ENCODE data around the gene HCFC1. TPM values are rescaled to one million over a fixed set of nuclear protein-coding genes. Genes with fewer than 3 reads are reported as not detected.
"Not testable (repeated sequence)": the region's sequence is repeated elsewhere in the genome, so short reads cannot be mapped to it uniquely, and the experiment has no call there.

HCFC1 gene
- polyA plus RNA-seq, 1 donor from 2014 or later = 12.2 TPM

DNA sequence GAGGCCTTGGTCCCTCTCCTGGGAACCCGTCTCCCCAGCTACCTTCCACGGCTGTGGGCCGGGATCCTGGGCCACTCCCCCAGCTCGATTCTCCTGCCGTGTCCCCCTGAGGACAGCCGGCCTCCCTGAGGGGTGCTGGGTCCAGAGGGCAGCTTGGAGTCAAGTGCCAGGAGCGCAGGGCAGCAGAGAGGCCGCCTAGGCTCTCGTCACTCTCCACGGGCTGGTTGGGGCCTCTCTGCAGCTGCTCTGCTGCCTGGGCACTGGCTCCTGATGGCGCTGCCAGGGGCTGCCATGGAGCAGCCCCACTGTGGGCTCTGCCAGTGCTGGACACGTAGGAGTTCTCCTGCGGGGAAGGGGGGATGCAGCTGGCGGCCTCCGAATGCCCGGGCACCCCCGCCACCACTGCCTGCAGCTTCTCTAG, 41.4 kb upstream of the HCFC1 start:
- H3K27ac Mint-ChIP-seq = no peak overlapping the region
- H3K36me3 Mint-ChIP-seq = no peaks in the 10 kb centered on the region
- H3K27me3 Mint-ChIP-seq = peaks cover 8% of the 10 kb centered on the region
- no peak overlapping the region for H3K4me3 Mint-ChIP-seq
- no peaks in the 10 kb centered on the region for H3K9me3 Mint-ChIP-seq
- peaks cover 6 to 12% (median 6%) of the 10 kb centered on the region in 3 donors for H3K4me1 Mint-ChIP-seq

DNA sequence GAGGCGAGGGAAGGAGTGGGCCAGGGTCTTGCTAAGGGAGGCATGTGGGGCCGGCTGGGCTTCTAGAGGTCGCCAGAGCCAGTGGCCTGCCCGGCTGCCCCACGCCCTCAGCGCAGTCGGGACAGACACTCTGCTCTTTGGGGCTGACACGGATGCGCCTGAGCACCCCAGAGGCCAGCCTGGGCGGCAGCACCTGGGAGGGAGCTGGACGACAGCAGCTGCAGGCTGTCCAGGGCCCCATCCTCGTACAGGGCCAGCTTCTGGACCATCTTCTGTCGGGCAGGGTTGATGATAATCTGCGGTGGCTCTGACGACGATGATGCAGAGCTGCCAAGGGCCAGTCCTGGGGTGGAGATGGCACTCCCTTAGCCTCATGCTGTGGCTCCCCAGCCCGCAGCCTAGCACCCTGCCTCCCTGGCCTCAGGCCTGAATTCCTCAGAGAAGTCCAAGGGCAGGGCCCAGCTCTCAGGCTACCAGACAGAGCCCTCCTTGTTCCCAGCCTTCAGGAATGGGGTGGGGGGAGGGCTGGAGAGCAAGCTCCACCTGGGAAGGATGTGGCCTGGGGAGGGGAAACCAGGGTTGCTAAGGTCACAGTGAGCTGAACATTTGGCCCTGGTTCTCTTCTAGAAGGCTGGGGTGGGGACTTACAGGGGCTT, 40.8 kb upstream of the HCFC1 start:
- Mint-ChIP-seq H3K27ac (peak overlapping the region in 1 of 3 donors; percentile 69), H3K9me3 (no peaks in the 10 kb centered on the region), H3K36me3 (no peaks in the 10 kb centered on the region)

DNA sequence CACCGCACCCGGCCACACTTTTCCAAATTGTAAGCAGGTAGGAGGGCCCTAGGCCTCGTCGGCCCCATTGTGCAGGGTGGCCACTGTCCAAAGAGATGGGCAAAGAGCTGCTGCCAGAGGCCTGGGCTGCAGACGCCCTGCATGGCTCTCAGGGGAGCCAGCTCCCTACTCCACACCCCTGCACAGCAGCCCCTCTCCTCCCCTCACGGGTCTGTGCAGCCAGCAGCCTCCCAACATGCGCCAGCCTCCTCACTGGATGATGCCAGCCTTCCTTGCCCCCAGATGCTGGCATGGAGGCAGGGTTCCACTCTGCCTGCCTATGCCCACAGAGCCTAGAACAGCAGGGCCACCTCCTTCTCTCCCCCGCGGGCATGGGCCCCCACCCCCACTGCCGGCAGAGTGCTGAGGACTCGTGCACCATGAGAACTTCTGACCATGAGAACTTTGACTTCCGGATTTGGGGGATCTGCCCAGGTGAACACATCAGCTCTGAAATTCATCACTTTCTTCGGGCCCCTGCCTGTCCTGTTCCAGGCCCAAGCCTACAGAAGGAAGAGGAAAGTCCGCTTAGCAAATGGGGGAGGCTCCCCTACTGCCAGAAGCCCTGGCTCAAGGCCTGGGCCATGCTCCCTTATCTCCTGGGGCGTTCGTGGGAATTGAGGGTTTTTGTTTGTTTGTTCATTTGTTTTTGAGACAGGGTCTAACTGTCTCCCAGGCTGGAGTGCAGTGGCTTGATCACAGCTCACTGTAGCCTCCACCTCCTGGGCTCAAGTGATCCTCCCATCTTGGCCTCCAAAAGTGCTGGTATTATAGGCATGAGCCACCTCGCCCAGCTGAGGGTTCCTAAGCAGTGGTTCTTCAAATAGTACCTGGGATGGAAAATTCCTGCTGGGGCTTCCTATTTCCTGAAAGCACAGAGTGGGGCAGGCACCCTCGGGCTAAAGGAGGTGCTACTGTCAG, 40.0 kb upstream of the HCFC1 start:
- Mint-ChIP-seq H3K36me3 (no peaks in the 10 kb centered on the region), H3K4me1 (peaks cover 15 to 19% (median 17%) of the 10 kb centered on the region in 3 donors), H3K9me3 (no peaks in the 10 kb centered on the region), H3K27ac (peak overlapping the region in 2 of 3 donors; percentile 33 to 69), H3K27me3 (peaks cover 10% of the 10 kb centered on the region), H3K4me3 (peak overlapping the region in 1 of 4 donors; percentile 45)

More for the DNA sequence above, 40.8 kb upstream of the HCFC1 start:
- Mint-ChIP-seq H3K4me1 (peaks cover 11 to 17% (median 11%) of the 10 kb centered on the region in 3 donors), H3K4me3 (no peak overlapping the region), H3K27me3 (peaks cover 8% of the 10 kb centered on the region)

DNA sequence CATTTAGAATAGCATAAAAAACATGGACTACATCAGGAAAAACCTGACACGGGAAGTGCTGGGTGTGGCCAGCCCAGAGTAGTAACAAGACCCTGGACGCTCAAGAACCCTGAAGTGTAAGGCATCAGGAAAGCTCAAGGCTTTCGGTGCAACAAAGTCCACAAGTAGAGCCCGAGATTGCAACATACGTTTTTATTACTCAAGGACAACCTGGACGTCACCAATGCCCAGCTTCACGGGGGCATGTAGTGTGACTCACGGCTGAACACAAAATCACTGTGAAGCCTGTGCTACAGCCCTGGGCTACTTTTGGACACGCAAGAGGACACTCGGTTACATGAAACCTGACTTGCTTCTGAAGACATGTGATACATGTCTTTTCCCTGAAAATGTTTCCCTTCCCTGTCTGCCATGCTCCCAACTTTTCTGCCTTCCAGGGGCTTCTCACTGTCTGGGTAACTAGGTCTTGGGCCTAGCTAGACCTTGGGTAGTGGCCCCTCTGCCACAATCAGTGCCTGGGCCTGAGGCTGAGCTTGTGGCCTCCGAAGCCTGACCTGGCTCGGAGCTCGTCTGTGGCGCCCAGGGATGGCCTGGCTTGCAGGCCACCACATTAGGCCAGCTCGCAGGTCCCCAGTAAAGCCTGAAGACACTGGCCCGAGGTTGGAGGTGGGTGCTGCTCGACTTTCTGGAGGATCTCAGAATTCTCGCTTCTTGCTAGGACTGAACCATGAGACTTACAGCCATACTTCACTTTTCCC, 38.9 kb upstream of the HCFC1 start:
- Mint-ChIP-seq H3K4me3 (no peak overlapping the region), H3K27me3 (peaks cover 12% of the 10 kb centered on the region)

DNA sequence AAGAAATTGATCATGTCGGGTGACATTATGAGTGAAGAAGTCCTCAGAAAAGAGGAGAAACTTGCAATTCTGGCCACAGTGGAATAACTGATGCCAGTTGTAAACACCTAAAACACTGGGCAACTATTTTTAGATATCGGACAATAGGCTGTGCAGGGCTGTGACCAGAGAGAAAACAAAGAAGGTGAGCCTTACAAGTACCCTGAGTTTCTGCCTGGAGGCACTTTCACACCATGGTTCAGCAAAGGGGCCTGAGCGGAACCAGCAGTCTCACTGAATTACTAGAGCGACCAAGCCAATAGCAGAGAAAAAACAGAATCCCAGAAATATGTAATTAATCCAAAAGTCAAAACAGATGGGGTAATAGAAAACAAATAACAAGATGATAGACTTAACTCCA, 36.9 kb upstream of the HCFC1 start:
- H3K36me3 Mint-ChIP-seq = no peaks in the 10 kb centered on the region
- peaks cover 24 to 30% (median 26%) of the 10 kb centered on the region in 3 donors for H3K4me1 Mint-ChIP-seq
- H3K4me3 Mint-ChIP-seq = peak overlapping the region in 3 of 4 donors; percentile 48 to 84 (median 55)
- H3K9me3 Mint-ChIP-seq = no peaks in the 10 kb centered on the region
- peaks cover 12% of the 10 kb centered on the region for H3K27me3 Mint-ChIP-seq
- peak overlapping the region; percentile 43 to 96 (median 67) for H3K27ac Mint-ChIP-seq

More for the DNA sequence above, 38.9 kb upstream of the HCFC1 start:
- no peak overlapping the region for H3K27ac Mint-ChIP-seq
- no peaks in the 10 kb centered on the region for H3K9me3 Mint-ChIP-seq
- H3K4me1 Mint-ChIP-seq = peaks cover 19 to 23% (median 21%) of the 10 kb centered on the region in 3 donors
- no peaks in the 10 kb centered on the region for H3K36me3 Mint-ChIP-seq

DNA sequence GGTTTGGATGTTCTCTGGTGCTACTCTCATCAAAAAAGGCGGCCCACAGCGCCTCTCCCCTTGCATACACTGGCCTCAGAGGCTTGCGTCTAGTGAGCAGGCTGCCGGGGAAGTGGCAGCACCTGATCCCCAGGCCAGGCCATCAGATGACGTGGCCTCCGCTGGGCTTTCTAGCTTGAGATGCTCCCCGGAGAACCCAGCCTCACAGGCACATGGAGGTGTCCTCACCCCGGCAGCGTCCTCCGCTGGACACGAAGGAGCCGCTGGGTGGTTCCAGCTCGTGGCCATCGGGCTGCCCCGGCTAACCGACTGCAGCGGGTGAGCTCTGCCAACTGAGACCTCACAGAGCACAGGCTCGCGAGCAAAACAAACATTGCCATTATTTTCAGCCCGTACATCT, 35.3 kb upstream of the HCFC1 start:
- no peaks in the 10 kb centered on the region for H3K36me3 Mint-ChIP-seq
- H3K9me3 Mint-ChIP-seq = no peaks in the 10 kb centered on the region
- H3K27me3 Mint-ChIP-seq = peaks cover 10% of the 10 kb centered on the region
- H3K4me1 Mint-ChIP-seq = peaks cover 29 to 36% (median 32%) of the 10 kb centered on the region in 3 donors
- peak overlapping the region in 1 of 3 donors; percentile 31 for H3K27ac Mint-ChIP-seq
- H3K4me3 Mint-ChIP-seq = peak overlapping the region in 2 of 4 donors; percentile 55 to 79

DNA sequence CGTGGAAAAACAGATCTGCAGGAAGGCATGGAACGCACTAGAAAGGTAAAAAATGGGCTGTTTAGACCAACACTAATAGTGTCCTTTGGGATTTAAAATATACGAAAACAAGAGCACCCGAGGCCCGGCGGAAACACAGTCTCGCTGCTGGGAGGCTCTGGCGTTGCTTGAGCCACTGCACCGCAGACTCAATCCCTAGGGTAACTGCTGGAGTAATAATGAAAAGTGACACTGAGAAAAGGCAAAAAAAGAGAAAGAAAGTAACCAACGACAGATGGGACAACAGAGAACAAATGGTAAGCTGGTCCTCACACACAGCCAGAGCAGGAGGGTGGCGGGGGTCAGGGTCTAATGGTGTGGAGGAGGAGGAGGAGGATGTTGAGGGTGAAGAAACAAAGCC, 32.7 kb upstream of the HCFC1 start:
- Mint-ChIP-seq H3K4me3 (peak overlapping the region; percentile 18 to 88 (median 80)), H3K4me1 (peaks cover 32 to 39% (median 32%) of the 10 kb centered on the region in 3 donors), H3K27ac (peak overlapping the region; percentile 12 to 88 (median 72)), H3K9me3 (no peaks in the 10 kb centered on the region), H3K36me3 (peaks cover 3% of the 10 kb centered on the region), H3K27me3 (peaks cover 8% of the 10 kb centered on the region)

DNA sequence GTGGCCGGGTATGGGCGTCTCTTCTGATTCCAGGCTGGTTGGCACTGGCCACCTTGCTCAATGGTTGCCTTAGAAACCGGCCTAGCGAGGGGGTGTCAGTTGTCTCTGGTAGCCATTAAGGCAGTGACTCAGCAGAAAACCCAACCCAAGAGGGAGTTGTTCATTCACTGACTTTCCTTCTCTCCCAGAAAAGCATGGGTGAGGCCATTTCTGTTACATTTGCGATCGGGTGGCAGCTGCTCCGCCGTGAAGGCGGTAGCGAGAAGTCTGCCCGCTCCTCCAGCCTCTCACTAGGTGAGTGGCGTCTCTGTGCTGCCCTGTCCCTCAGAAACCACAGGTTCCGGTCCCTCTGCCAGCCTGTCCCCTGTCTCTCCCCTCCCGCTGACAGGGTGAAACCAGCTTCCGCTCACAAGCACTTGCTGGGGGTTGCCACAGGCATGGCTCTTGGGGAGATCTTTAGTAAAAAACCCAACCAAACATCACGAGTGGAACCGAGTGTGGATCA, 30.6 kb upstream of the HCFC1 start:
- Mint-ChIP-seq H3K27ac (peak overlapping the region; percentile 81 to 94 (median 92)), H3K4me3 (peak overlapping the region; percentile 61 to 82 (median 75)), H3K4me1 (peaks cover 19 to 27% (median 20%) of the 10 kb centered on the region in 3 donors), H3K27me3 (peaks cover 7% of the 10 kb centered on the region), H3K36me3 (peaks cover 5% of the 10 kb centered on the region), H3K9me3 (no peaks in the 10 kb centered on the region)

DNA sequence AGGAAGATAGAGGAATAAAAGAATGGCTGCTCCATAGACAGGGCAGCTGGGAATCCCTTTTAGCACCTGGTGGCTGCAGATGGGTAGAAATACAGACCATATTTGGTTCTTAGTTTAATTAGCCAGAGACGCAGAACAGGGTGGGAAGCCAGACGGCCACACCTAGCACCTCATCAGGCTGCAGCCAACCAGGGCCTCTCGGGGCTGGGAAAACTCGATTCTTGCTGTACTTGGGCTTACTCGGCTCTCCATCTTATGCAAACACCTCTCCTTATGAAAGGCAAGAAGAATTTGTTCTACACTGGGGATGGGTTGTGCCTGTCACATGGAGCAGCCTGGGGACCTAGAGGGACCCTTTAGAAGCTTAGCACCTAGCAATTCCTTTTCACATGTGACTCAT, 28.4 kb upstream of the HCFC1 start:
- Mint-ChIP-seq H3K4me1 (peaks cover 11 to 19% (median 19%) of the 10 kb centered on the region in 3 donors), H3K27me3 (peaks cover 3% of the 10 kb centered on the region), H3K27ac (no peak overlapping the region), H3K36me3 (peaks cover 5% of the 10 kb centered on the region), H3K4me3 (no peak overlapping the region), H3K9me3 (no peaks in the 10 kb centered on the region)

DNA sequence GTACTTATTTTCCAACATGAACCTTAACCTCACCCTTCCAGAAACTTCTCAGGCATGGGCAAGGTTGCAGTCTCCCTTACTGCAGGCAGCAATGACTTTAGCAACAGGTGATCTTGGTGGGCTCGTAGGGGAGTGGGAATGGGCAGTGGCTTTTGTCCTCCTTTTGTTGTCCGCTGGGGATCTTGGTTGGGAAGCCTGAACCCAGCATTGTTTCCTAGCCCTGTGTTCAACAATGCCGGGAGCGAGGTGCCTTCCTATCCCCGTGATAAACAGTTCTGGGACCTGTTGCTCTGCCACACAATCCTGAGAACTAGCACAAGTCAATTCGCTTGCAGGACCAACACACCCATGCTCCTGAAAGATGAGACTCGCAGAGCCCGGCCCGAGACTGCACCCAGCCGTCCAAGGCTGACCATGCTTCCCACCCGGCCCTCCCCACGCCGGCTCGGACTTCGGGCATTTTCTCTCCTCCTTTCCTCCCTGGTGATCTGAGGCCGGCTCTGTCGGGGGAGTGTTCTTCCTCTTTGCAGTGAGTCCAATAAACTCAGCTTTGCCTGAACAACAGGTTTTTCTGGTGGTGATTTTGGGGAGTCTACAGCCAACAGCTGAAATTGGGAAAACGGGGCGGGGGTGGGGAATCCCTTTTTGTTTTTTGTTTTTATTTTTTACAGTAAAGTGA, 27.9 kb upstream of the HCFC1 start:
- Mint-ChIP-seq H3K4me3 (no peak overlapping the region), H3K36me3 (peaks cover 5% of the 10 kb centered on the region), H3K4me1 (peaks cover 8 to 17% (median 17%) of the 10 kb centered on the region in 3 donors), H3K27me3 (peaks cover 3% of the 10 kb centered on the region), H3K27ac (no peak overlapping the region), H3K9me3 (no peaks in the 10 kb centered on the region)

DNA sequence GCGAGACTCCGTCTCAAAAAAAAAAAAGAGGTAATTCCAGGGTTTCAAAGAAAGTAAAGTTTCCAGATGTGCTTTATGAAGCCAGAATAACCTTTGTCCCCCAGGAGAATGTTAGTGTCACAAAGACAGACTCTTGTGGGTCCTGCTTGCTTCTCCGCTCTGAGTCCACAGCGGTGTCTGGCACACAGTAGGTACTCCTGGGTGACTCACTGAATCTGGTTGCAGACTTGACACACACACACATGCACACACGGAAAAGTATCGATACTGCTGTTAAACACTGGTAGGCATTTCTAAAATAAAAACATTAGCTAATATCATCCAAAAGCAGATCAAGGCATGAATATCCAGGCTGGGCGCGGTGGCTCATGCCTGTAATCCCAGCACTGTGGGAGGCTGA, 23.9 kb upstream of the HCFC1 start:
- Mint-ChIP-seq H3K4me3 (no peak overlapping the region), H3K27ac (no peak overlapping the region), H3K27me3 (peaks cover 3% of the 10 kb centered on the region), H3K36me3 (peaks cover 2% of the 10 kb centered on the region), H3K9me3 (peaks cover 0 to 2% (median 0%) of the 10 kb centered on the region in 3 donors), H3K4me1 (peaks cover 0 to 2% (median 0%) of the 10 kb centered on the region in 3 donors)

DNA sequence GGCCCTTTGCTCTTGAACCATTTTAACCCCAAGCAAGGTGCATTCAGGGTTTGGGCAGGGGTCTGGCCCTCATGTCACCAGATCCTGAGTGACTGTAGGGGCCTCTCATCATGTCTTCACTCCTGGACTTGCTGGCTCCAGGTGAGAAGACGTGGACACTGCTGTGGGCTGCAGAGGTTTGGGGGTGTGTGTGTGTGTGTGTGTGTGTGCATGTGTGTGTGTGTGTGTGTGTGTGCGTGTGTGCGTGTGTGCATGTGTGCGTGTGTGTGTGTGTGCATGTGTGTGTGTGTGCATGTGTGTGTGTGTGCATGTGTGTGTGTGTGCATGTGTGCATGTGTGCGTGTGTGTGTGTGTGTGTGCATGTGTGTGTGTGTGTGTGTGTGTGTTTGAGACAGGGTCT, 22.8 kb upstream of the HCFC1 start:
- not testable (repeated sequence) for H3K4me1 Mint-ChIP-seq, H3K36me3 Mint-ChIP-seq, H3K9me3 Mint-ChIP-seq, H3K27ac Mint-ChIP-seq, H3K27me3 Mint-ChIP-seq, H3K4me3 Mint-ChIP-seq

DNA sequence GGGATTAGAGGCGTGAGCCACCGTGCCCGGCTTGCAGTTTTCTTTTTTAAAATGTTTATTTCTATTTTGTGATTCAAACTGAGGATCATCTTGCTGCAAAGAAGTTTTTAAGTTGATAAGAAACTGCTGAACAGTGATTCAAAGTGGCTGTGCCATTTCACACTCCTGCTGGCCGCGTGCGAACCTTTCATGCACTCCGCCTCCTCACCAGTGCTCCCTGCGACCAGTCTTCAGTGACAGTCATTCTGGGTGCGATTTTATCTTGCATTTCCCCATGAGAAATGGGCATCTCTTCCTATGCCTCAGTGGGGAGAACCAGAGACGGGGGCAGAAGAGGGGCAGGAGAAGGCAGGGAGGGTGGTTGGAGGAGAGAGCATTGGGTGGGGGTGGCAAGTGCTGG, 22.4 kb upstream of the HCFC1 start:
- Mint-ChIP-seq H3K4me3 (no peak overlapping the region), H3K36me3 (peaks cover under 1% of the 10 kb centered on the region), H3K4me1 (peaks cover 0 to 2% (median 0%) of the 10 kb centered on the region in 3 donors), H3K9me3 (peaks cover 0 to 2% (median 0%) of the 10 kb centered on the region in 3 donors), H3K27me3 (peaks cover 3% of the 10 kb centered on the region), H3K27ac (no peak overlapping the region)

DNA sequence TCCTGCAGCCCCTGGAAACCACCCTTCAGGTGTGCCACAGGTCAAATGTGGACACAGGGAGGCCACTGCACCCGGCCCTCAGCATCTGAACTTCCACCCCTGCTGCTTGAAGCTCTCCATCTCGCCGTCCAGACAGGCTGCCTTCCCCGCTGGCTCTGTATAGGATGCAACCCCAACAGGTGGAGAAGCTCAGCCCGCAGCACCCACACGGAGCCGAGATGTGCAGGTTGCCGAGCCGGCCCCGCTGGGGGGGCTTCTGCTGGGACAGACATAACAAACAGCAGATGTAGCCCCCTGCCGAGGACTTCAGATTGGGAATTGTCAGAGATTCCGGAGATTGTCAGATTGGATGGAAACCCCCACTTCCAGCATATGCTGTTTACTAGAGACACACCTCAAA, 21.5 kb upstream of the HCFC1 start:
- H3K9me3 Mint-ChIP-seq = peaks cover 0 to 2% (median 0%) of the 10 kb centered on the region in 3 donors
- peak overlapping the region in 1 of 4 donors; percentile 74 for H3K4me3 Mint-ChIP-seq
- peaks cover 0 to 2% (median 1%) of the 10 kb centered on the region in 3 donors for H3K4me1 Mint-ChIP-seq
- H3K36me3 Mint-ChIP-seq = no peaks in the 10 kb centered on the region
- peak overlapping the region in 1 of 3 donors; percentile 69 for H3K27ac Mint-ChIP-seq
- peaks cover 3% of the 10 kb centered on the region for H3K27me3 Mint-ChIP-seq

Measured in IgD-negative memory B cell (primary cell).